Progenitor cell of endocrine pancreas (in vitro differentiated cells): ENCODE data around the gene FGD6. TPM values are rescaled to one million over a fixed set of nuclear protein-coding genes. Genes with fewer than 3 reads are reported as not detected.

Experiments
- DNase-seq: peaks from one replicate; pipeline ENCODE4 v3.0.0; 2021; ENCODE audit warnings: low spot score; ENCODE audit not compliant: unreplicated experiment
- H3K27ac Mint-ChIP-seq: 2 replicates; pipeline ENCODE4 v1.8.0; 2021; ENCODE audit warnings: mild to moderate bottlenecking, moderate library complexity, mixed read lengths
- H3K27me3 Mint-ChIP-seq: 2 replicates; pipeline ENCODE4 v1.8.0; 2021; ENCODE audit warnings: mixed read lengths
- H3K36me3 Mint-ChIP-seq: 2 replicates; pipeline ENCODE4 v1.8.0; 2022; ENCODE audit warnings: mixed read lengths; ENCODE audit not compliant: insufficient read depth
- H3K4me1 Mint-ChIP-seq: 2 replicates; pipeline ENCODE4 v1.8.0; 2021; ENCODE audit warnings: low read depth, mixed read lengths
- H3K4me3 Mint-ChIP-seq: 2 replicates; pipeline ENCODE4 v1.8.0; 2021; ENCODE audit warnings: low read depth, mild to moderate bottlenecking, moderate library complexity, mixed read lengths
- H3K9me3 Mint-ChIP-seq: 2 replicates; pipeline ENCODE4 v1.8.0; 2021; ENCODE audit warnings: low read depth, mixed read lengths
- CTCF ChIP-seq: fragments of 200-600 bp; sonication (generic); IDR thresholded peaks from one replicate; pipeline ENCODE4 v1.5.0; 2021; ENCODE audit warnings: antibody characterized with exemption, mild to moderate bottlenecking; ENCODE audit not compliant: unreplicated experiment
- total RNA-seq: library from RNA; stranded (reverse); gene quantifications from 2 replicates; pipeline ENCODE4 v1.2.1, GENCODE V29; 2021

FGD6 gene
- total RNA-seq, 1 donor from 2014 or later, result 68.2 TPM

DNA sequence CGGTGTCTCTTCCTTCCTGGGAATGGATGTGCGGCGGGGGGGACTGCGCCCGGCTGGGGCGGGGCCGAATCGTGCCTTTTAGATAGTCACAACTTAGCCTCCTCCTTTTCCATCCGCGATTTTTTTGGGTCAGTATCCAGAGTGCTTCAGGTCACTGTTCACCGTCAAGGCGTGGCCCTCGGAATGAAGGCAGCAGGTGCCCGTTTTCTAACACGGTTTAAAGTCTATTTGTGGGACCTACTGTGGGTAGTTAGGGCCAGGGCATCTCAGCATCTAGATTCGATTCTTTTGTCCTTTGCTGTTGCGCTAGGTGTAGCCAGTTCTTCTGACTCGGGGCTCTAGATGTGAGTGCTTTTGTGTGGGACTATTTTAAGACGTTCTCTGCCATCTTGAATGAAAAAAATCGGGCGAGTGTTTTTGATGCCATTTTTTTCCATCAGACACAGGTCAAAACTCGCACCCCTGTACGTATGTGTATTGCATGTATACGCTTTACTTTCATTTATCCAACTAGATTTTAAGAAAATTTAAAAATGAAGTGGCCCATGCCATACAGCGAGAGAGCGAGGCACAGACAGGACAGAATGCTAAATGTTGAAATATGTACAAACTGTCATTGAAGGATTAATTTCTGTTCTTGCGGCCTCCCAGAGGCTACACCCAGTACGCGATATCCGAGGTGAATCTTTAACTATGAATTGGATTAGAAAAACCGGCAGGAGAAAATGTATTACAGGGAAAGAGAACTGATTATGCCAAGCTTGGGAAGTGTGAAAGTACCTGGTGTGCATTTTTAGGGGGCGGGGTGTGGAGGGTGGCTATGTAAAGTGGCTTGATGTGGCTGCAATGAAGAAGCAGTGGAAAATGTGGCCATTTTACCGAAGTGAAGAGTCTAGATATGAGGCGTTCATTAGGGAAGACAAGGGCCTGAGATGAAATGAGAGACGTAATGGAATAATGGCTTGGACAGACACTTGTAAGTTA is 1.2 kb upstream of the FGD6 start:
- DNase-seq, result no peak
- Mint-ChIP-seq H3K9me3 (no peaks in the 10 kb centered on the region), H3K4me3 (peak overlapping the region; percentile 90), H3K27me3 (no peaks in the 10 kb centered on the region), H3K36me3 (peaks cover 5% of the 10 kb centered on the region), H3K27ac (peak overlapping the region; percentile 98), H3K4me1 (peaks cover 39% of the 10 kb centered on the region)
- no peak for TF ChIP-seq CTCF

GRCh38 chr12:95216711-95217376 is 423 bp downstream of the FGD6 start:
- H3K27me3 Mint-ChIP-seq, result no peaks in the 10 kb centered on the region
- H3K27ac Mint-ChIP-seq, result peak overlapping the region; percentile 99
- DNase-seq, result no peak

GRCh38 chr12:95215949-95216348 is 1.3 kb downstream of the FGD6 start:
- H3K27ac Mint-ChIP-seq, result peak overlapping the region; percentile 99
- H3K36me3 Mint-ChIP-seq, result peaks cover 5% of the 10 kb centered on the region
- no peak for TF ChIP-seq CTCF
- peak overlapping the region; percentile 90 for H3K4me3 Mint-ChIP-seq
- no peaks in the 10 kb centered on the region for H3K27me3 Mint-ChIP-seq
- peaks cover 35% of the 10 kb centered on the region for H3K4me1 Mint-ChIP-seq
- H3K9me3 Mint-ChIP-seq, result no peaks in the 10 kb centered on the region
- DNase-seq, result no peak

More at GRCh38 chr12:95216711-95217376, 423 bp downstream of the FGD6 start:
- H3K4me1 Mint-ChIP-seq, result peaks cover 35% of the 10 kb centered on the region
- no peak for TF ChIP-seq CTCF
- H3K4me3 Mint-ChIP-seq, result peak overlapping the region; percentile 90
- H3K9me3 Mint-ChIP-seq, result no peaks in the 10 kb centered on the region
- peaks cover 5% of the 10 kb centered on the region for H3K36me3 Mint-ChIP-seq

DNA sequence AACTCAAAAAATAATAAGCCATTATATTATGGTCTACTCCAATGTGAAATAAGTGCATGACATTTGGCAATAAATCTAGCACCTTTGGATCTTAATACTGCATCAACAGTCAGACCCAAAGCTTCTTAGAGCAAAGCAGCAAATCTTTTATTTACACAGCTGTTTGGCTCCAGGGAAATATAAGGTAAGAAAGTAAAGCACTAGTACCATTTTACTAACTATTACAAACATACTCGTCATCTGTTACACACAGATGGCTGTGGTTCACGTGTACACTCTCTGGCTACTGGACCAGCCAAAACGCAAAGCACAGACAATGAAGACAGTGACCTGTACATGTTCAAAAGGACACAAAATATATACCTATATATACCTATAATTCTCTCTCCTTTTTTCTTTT is 2.8 kb downstream of the FGD6 start:
- no peak for TF ChIP-seq CTCF

DNA sequence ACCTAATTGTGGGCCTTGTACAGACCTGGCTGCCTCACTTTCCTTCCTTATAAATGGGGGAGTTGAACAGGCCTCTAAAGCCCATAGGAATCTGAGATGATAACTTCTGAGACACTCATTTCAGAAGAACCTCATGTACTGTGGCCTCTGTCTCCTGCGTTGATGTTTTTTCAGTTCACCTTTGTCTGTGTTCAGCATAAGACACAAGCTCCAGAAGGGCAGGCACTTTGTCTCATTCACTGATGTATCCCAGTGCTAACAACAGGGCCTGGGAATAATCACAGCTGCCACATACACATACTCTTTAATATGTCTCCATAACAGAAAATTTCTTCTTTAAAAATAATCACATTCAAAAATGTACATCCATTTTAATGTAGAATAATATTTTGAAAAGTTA is 3.3 kb downstream of the FGD6 start:
- H3K4me1 Mint-ChIP-seq, result peaks cover 24% of the 10 kb centered on the region
- H3K4me3 Mint-ChIP-seq, result no peak overlapping the region
- H3K9me3 Mint-ChIP-seq, result no peaks in the 10 kb centered on the region
- no peak for DNase-seq
- no peak for TF ChIP-seq CTCF
- H3K27ac Mint-ChIP-seq, result peak overlapping the region; percentile 74
- no peaks in the 10 kb centered on the region for H3K27me3 Mint-ChIP-seq
- H3K36me3 Mint-ChIP-seq, result peaks cover 11% of the 10 kb centered on the region

More for the DNA sequence above, 2.8 kb downstream of the FGD6 start:
- Mint-ChIP-seq H3K4me3 (peak overlapping the region; percentile 90), H3K36me3 (peaks cover 6% of the 10 kb centered on the region), H3K27me3 (no peaks in the 10 kb centered on the region), H3K4me1 (peaks cover 26% of the 10 kb centered on the region), H3K27ac (no peak overlapping the region), H3K9me3 (no peaks in the 10 kb centered on the region)
- no peak for DNase-seq
